GF-D8 (cell line): ENCODE data around the gene MYL4.
"Not testable (repeated sequence)": the region's sequence is repeated elsewhere in the genome, so short reads cannot be mapped to it uniquely, and the experiment has no call there.

ENCODE experiments used
- DNase-seq: peaks from one replicate; lab custom pipeline; 2025; lab: John Stamatoyannopoulos, UW

MYL4 gene

GRCh38 chr17:47208744-47209488, at the start of gene MYL4:
Gene MYL4, plus strand, starts transcription at chr17:47209348. Its CDS starts 75 bp downstream, at chr17:47209423.
- no peak for DNase-seq

GRCh38 chr17:47162013-47162622, 47.0 kb upstream of the MYL4 start:
- DNase-seq, result no peak

GRCh38 chr17:47164263-47164662, 44.9 kb upstream of the MYL4 start:
- DNase-seq, result no peak

GRCh38 chr17:47165137-47165536, 44.0 kb upstream of the MYL4 start:
- no peak for DNase-seq

- not testable (repeated sequence) for DNase-seq
These were observed 42.3 kb upstream of the MYL4 start for GRCh38 chr17:47166854-47167253.

- not testable (repeated sequence) for DNase-seq
These were observed 40.3 kb upstream of the MYL4 start for GRCh38 chr17:47168896-47169295.

- DNase-seq, result no peak
These were observed 38.4 kb upstream of the MYL4 start for GRCh38 chr17:47170710-47171109.

GRCh38 chr17:47172696-47173565, 36.2 kb upstream of the MYL4 start:
- DNase-seq, result no peak

GRCh38 chr17:47174823-47175222, 34.3 kb upstream of the MYL4 start:
- not testable (repeated sequence) for DNase-seq

- no peak for DNase-seq
These were observed 32.7 kb upstream of the MYL4 start for GRCh38 chr17:47176389-47176826.

GRCh38 chr17:47177261-47177660, 31.9 kb upstream of the MYL4 start:
- no peak for DNase-seq

GRCh38 chr17:47179141-47179540, 30.0 kb upstream of the MYL4 start:
- DNase-seq, result no peak

GRCh38 chr17:47180337-47180736, 28.8 kb upstream of the MYL4 start:
- no peak for DNase-seq

- DNase-seq, result not testable (repeated sequence)
These were observed 28.2 kb upstream of the MYL4 start for GRCh38 chr17:47180988-47181387.

- no peak for DNase-seq
These were observed 24.5 kb upstream of the MYL4 start for GRCh38 chr17:47184681-47185080.

- no peak for DNase-seq
These were observed 20.8 kb upstream of the MYL4 start for GRCh38 chr17:47188271-47188875.

GRCh38 chr17:47188876-47189731, 20.0 kb upstream of the MYL4 start, which contains the start of gene CDC27:
Gene CDC27, minus strand, starts transcription at chr17:47189295. Its CDS starts 123 bp downstream, at chr17:47189172.
- DNase-seq, result peak; percentile 91

GRCh38 chr17:47189732-47190237, 19.4 kb upstream of the MYL4 start:
- DNase-seq, result no peak

- no peak for DNase-seq
These were observed 18.9 kb upstream of the MYL4 start for GRCh38 chr17:47190243-47190642.

- no peak for DNase-seq
These were observed 18.4 kb upstream of the MYL4 start for GRCh38 chr17:47190770-47191169.

GRCh38 chr17:47192554-47192953, 16.6 kb upstream of the MYL4 start:
- no peak for DNase-seq
